ENCODE results near the gene OSTC. TPM values are rescaled to one million over a fixed set of nuclear protein-coding genes. Genes with fewer than 3 reads are reported as not detected.
A peak's percentile ranks its signal among the peaks of the same experiment; 100 is the strongest.

Gene OSTC
- total RNA-seq, 2 experiments from 2014 or later = 81.4 to 85.1 TPM

DNA sequence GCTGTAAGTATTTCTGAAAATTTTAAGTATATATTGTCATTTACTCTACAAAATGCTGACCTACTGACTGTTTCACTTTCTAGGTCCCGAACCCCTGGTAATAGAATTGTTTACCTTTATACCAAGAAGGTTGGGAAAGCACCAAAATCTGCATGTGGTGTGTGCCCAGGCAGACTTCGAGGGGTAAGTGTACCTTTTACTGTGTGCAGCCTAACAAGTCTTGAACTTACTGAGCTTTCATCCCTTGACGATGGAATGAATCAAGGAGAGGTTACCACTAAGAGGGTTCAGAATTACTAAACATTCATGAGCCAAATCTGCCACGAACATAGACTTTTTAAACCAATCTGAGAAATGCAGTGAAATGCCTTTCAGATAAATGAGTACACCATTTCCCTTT lies 28.4 kb upstream of the OSTC start:
- no peak for DNase-seq
- Mint-ChIP-seq H3K36me3 (ENCODE audit: low read depth) (peaks cover 63% of the 10 kb centered on the region), H3K27ac (no peak overlapping the region), H3K9me3 (no peaks in the 10 kb centered on the region), H3K4me3 (peak overlapping the region; percentile 82), H3K27me3 (no peaks in the 10 kb centered on the region), H3K4me1 (peaks cover 60% of the 10 kb centered on the region)
- CTCF ChIA-PET = no interaction called here
- POLR2A ChIA-PET = interaction anchor here (1.5 to 3.9 kb wide), 4 partner anchors 9 to 29 kb away, joined by 3 to 41 read pairs (median 8); partner anchors contain the start of gene OSTC

DNA sequence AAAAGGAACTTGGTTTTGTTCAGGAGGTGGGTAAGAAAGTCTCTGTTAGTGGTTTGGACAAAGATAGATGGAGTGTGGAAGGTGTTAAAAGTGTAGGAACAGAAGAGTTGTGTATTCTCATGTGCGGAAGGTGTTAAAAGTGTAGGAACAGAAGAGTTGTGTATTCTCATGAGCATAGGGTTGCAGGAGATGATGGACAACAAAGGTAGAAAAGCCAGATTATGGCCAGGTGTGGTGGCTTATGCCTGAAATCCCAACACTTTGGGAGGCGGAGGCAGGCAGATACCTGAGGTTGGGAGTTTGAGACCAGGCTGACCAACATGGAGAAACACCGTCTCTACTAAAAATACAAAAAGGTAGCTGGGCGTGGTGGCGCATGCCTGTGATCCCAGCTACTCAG lies 27.6 kb upstream of the OSTC start:
- peak overlapping the region; percentile 48 for H3K4me3 Mint-ChIP-seq
- peaks cover 60% of the 10 kb centered on the region for H3K4me1 Mint-ChIP-seq
- H3K9me3 Mint-ChIP-seq = no peaks in the 10 kb centered on the region
- no peak overlapping the region for H3K27ac Mint-ChIP-seq
- CTCF ChIA-PET = interaction anchor here (0.7 kb wide), 1 partner anchor 27 kb away, joined by 3 read pairs; no protein-coding TSS in a partner anchor
- DNase-seq = no peak
- no peaks in the 10 kb centered on the region for H3K27me3 Mint-ChIP-seq
- POLR2A ChIA-PET = interaction anchor here (1.5 kb wide), 1 partner anchor 27 kb away, joined by 6 read pairs; the partner anchor contains the start of gene OSTC
- peaks cover 62% of the 10 kb centered on the region for H3K36me3 Mint-ChIP-seq (ENCODE audit: low read depth)

DNA sequence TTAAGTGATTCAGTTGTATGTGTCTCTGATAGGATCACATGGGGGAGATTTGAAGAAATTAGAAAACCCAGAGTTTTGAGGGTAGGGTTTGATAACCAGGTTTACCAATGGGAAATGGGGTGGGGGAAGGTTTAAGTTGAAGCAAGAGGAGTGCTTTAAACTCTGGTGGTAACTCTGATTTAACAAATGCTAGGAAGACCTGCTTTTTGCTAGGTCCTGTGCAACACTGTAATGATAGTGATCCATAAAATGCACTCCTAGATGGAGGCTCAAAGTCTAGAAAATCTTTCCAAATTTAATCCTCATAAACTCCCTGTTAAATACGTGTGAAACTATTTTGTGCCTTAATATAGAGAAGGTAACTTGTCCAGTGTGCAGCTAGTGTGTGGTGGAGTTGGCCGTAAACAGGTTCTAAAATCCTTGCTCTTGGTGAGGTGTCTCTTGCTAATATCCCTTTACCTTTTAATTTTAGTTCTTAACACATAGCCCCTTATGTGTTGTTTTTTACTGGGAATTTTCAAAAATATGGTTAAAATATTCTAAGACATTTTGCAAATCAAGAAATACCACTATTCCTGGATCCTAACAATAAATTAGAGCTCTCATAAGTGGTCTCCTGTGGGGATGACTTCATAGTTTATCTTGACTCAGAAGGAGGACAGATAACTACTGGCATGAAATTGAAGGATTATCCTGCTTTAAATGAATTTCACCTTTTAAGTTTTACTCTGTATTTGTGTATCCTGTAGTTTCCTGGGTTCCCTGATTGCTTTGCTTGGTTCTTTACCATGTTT lies 25.9 kb upstream of the OSTC start:
- CTCF ChIA-PET = no interaction called here

DNA sequence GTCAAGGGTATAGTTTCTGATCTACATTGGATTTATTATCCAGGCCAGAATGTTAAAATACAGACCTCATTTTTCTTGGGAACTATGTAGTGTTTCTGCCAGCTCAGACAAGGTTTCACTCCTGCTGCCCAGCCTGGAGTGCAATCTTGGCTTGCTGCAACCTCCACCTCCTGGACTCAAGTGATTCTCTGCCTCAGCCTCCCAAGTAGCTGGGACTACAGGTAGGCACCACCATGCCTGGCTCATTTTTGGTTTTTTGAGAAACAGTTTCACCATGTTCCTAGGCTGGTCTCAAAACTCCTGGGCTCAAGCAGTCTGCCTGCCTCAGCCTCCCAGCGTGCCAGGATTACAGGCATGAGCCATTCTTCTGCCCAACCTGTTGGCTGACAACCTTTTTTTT lies 24.3 kb upstream of the OSTC start:
- CTCF ChIA-PET = no interaction called here
- Mint-ChIP-seq H3K4me3 (no peak overlapping the region), H3K36me3 (ENCODE audit: low read depth) (peaks cover 77% of the 10 kb centered on the region), H3K27ac (no peak overlapping the region), H3K27me3 (no peaks in the 10 kb centered on the region), H3K9me3 (no peaks in the 10 kb centered on the region), H3K4me1 (peaks cover 41% of the 10 kb centered on the region)
- no peak for DNase-seq
- POLR2A ChIA-PET = interaction anchor here (0.6 to 4.6 kb wide), 4 partner anchors 10 to 517 kb away, joined by 3 to 24 read pairs (median 6); partner anchors contain the start of gene OSTC

More for the DNA sequence above, 25.9 kb upstream of the OSTC start:
- POLR2A ChIA-PET = interaction anchor here (0.9 to 4.6 kb wide), 6 partner anchors 8 to 170 kb away, joined by 3 to 24 read pairs (median 5); partner anchors contain the start of gene OSTC
- Mint-ChIP-seq H3K27me3 (no peaks in the 10 kb centered on the region), H3K27ac (peak overlapping the region; percentile 4), H3K4me1 (peaks cover 52% of the 10 kb centered on the region), H3K9me3 (no peaks in the 10 kb centered on the region), H3K36me3 (ENCODE audit: low read depth) (peaks cover 70% of the 10 kb centered on the region), H3K4me3 (no peak overlapping the region)
- no peak for DNase-seq

DNA sequence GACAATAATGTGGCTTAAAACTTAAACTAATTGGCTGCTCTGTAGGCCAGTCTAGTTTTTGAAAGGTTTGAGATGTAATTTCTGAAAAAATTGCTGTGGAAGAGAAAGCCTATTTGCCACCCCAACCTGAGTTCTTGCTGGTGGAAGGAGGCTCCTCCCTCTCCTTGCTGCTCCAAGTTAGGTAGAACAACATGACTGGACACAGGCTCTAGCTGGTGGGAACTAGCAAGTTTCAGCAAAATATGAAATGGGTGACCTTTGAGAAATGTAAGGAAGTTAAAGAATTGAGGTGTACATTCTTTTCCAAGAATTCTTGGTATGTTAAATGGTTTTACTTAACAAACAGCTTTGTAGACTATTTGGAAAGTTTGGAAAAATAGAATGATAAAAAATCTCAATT lies 22.0 kb upstream of the OSTC start:
- CTCF ChIA-PET = no interaction called here
- Mint-ChIP-seq H3K4me1 (peaks cover 20% of the 10 kb centered on the region), H3K4me3 (no peak overlapping the region), H3K36me3 (ENCODE audit: low read depth) (peaks cover 77% of the 10 kb centered on the region), H3K27ac (no peak overlapping the region), H3K27me3 (no peaks in the 10 kb centered on the region), H3K9me3 (no peaks in the 10 kb centered on the region)
- POLR2A ChIA-PET = interaction anchor here (4.6 kb wide), 1 partner anchor 22 kb away, joined by 24 read pairs; the partner anchor contains the start of gene OSTC
- DNase-seq = no peak

DNA sequence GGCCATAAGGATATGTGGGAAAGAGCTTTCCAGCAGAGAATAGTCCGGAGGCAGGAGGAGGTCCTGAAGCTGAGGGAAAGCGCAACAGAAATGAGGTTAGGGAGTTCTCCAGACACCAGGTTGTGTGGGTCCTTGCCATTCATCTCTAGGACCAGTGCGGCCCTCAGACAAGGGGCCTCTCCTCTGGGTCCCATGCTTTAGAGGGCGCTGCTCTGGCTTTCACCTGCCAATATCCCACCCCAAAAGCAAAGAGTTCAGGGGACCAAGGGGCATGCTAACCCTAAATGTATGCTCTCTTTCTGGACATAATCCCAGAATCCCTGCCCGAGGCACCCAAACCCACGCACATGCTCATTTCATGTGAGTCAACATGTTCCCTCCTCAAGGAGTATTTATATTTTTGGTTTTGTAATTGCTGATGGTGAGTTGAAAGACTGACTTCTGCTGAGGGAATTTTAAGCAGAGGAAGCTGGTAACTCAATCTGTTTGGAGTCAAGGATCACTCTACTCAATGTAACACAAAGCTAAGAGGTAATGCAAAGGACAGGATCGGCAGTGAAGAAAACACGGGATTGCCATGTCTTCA lies 15.2 kb upstream of the OSTC start:
- DNase-seq = no peak
- ChIA-PET CTCF (no interaction called here), POLR2A (interaction anchor here (1.9 to 2.2 kb wide), 2 partner anchors 8 to 11 kb away, joined by 7 to 8 read pairs; no protein-coding TSS in a partner anchor)
- no peak overlapping the region for H3K27ac Mint-ChIP-seq
- no peaks in the 10 kb centered on the region for H3K9me3 Mint-ChIP-seq
- H3K4me3 Mint-ChIP-seq = no peak overlapping the region
- peaks cover 38% of the 10 kb centered on the region for H3K36me3 Mint-ChIP-seq (ENCODE audit: low read depth)
- no peaks in the 10 kb centered on the region for H3K27me3 Mint-ChIP-seq
- no peaks in the 10 kb centered on the region for H3K4me1 Mint-ChIP-seq

DNA sequence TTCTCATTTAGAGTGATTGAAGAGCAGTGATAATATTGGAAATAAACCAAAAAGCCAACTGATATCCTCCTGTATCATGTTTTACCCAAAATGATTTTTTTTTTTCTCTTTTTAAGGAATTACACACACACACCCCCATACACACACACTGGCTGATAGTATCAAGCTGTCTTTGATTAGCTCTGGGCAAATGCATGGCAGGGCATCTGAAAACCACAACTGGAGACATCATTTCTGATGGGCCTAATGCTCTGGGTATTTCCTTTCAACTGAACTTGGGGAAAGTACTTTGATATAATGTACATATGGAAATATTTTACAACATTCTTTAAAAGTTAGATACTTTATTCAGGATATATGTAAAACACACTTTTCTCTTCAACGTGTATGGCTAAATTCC lies 14.2 kb upstream of the OSTC start:
- no peak for DNase-seq
- CTCF ChIA-PET = interaction anchor here (1.3 kb wide), 1 partner anchor 64 kb away, joined by 4 read pairs; no protein-coding TSS in a partner anchor
- no peak overlapping the region for H3K4me3 Mint-ChIP-seq
- no peaks in the 10 kb centered on the region for H3K9me3 Mint-ChIP-seq
- H3K4me1 Mint-ChIP-seq = no peaks in the 10 kb centered on the region
- POLR2A ChIA-PET = interaction anchor here (1.9 to 2.2 kb wide), 2 partner anchors 9 to 12 kb away, joined by 7 to 8 read pairs; no protein-coding TSS in a partner anchor
- peaks cover 30% of the 10 kb centered on the region for H3K36me3 Mint-ChIP-seq (ENCODE audit: low read depth)
- no peaks in the 10 kb centered on the region for H3K27me3 Mint-ChIP-seq
- no peak overlapping the region for H3K27ac Mint-ChIP-seq

DNA sequence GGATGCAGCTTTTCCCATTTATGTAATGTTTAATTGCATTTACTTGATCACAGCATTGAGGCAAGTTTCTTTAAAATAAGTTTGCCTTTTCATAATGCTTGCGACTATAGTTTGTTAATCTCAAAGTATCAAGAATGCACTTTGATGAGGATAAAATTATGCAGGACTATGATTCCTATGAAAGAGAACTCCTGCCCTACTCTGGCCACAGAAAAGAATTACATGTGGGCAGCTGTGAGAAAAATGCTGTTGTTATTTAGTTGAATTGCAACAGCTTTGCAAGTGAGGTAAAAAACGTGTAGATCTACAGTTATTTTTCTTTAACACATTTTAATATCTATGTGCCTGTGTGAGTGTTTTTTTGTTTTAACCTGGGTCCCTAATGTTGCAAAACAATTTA lies 12.5 kb upstream of the OSTC start:
- no peaks in the 10 kb centered on the region for H3K4me1 Mint-ChIP-seq
- ChIA-PET CTCF (interaction anchor here (1.2 kb wide), 1 partner anchor 618 kb away, joined by 3 read pairs; no protein-coding TSS in a partner anchor), POLR2A (no interaction called here)
- H3K27ac Mint-ChIP-seq = no peak overlapping the region
- no peaks in the 10 kb centered on the region for H3K9me3 Mint-ChIP-seq
- H3K36me3 Mint-ChIP-seq (ENCODE audit: low read depth) = peaks cover 18% of the 10 kb centered on the region
- H3K4me3 Mint-ChIP-seq = no peak overlapping the region
- no peaks in the 10 kb centered on the region for H3K27me3 Mint-ChIP-seq
- DNase-seq = no peak

DNA sequence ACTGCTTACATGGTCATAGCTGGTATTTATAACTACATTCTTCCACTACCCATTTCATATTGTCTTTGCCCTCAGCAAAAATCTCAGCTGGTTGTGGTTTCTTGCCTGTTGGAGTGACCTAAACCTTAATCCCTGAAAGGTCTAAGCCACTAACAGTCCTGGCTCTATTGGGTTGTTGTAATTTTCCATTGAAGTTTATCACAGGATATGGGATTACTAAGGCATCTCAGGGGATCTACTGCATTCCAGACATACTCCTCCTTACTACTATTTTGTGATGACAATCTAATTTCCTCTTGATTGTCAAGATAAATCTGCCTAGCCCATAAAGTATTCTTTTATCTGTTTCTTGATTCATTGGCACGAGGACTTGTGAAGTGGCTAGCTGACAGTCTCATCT lies 6.2 kb upstream of the OSTC start:
- Mint-ChIP-seq H3K27ac (no peak overlapping the region), H3K27me3 (no peaks in the 10 kb centered on the region), H3K4me3 (no peak overlapping the region), H3K4me1 (peaks cover 3% of the 10 kb centered on the region), H3K36me3 (ENCODE audit: low read depth) (no peaks in the 10 kb centered on the region), H3K9me3 (no peaks in the 10 kb centered on the region)
- POLR2A ChIA-PET = interaction anchor here (1.8 kb wide), 1 partner anchor 24 kb away, joined by 9 read pairs; the partner anchor contains the start of gene RPL34
- no peak for DNase-seq
- CTCF ChIA-PET = no interaction called here

DNA sequence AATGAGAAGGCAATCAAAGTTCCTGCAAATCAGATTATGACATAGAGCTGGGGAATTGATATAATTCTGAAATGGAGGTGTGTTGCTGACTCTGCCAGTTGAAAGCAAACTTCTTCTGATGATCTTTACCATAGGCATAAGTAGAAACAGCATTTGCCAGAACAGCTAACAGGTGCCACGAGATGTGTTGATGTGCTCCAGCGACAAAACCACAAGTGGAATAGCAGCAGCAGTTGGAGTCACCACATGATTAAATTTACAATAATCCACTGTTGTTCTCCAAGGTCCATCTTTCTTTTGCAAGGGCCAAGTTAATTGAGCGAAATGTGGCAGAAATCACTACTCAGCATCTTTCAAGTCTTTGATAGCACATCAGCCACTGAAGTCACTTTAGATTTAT lies 3.7 kb upstream of the OSTC start:
- POLR2A ChIA-PET = no interaction called here
- peaks cover 19% of the 10 kb centered on the region for H3K4me1 Mint-ChIP-seq
- H3K27me3 Mint-ChIP-seq = no peaks in the 10 kb centered on the region
- H3K36me3 Mint-ChIP-seq (ENCODE audit: low read depth) = no peaks in the 10 kb centered on the region
- no peak overlapping the region for H3K4me3 Mint-ChIP-seq
- CTCF ChIA-PET = no interaction called here
- DNase-seq = no peak
- no peaks in the 10 kb centered on the region for H3K9me3 Mint-ChIP-seq
- no peak overlapping the region for H3K27ac Mint-ChIP-seq

DNA sequence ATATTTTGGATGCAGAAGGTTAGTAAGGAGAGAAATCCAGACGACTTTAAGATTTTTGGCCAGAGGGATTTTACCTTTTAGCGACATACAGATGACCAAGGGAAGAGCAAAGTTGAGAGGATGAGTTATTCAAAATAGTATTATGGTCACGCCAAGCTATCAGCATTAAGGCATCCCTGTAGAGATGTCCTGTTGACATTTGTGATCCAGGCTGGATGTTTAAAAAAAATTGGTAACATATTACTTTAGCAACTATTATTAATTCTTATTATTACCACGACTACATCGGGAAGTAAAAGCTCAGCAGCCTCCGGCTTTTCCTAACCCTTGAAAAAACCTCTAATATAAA lies 562 bp upstream of the OSTC start:
- H3K27me3 Mint-ChIP-seq = no peaks in the 10 kb centered on the region
- no peaks in the 10 kb centered on the region for H3K9me3 Mint-ChIP-seq
- DNase-seq = no peak
- ChIA-PET POLR2A (interaction anchor here (0.7 to 3.9 kb wide), 13 partner anchors 10 to 661 kb away, joined by 3 to 41 read pairs (median 5); partner anchors contain the start of genes HADH and RPL34), CTCF (interaction anchor here (0.5 to 1.4 kb wide), 5 partner anchors 18 to 77 kb away, joined by 3 to 7 read pairs (median 4); partner anchors contain the start of gene RPL34)
- H3K36me3 Mint-ChIP-seq (ENCODE audit: low read depth) = peaks cover 16% of the 10 kb centered on the region
- H3K27ac Mint-ChIP-seq = peak overlapping the region; percentile 36
- peaks cover 39% of the 10 kb centered on the region for H3K4me1 Mint-ChIP-seq
- H3K4me3 Mint-ChIP-seq = peak overlapping the region; percentile 92

DNA sequence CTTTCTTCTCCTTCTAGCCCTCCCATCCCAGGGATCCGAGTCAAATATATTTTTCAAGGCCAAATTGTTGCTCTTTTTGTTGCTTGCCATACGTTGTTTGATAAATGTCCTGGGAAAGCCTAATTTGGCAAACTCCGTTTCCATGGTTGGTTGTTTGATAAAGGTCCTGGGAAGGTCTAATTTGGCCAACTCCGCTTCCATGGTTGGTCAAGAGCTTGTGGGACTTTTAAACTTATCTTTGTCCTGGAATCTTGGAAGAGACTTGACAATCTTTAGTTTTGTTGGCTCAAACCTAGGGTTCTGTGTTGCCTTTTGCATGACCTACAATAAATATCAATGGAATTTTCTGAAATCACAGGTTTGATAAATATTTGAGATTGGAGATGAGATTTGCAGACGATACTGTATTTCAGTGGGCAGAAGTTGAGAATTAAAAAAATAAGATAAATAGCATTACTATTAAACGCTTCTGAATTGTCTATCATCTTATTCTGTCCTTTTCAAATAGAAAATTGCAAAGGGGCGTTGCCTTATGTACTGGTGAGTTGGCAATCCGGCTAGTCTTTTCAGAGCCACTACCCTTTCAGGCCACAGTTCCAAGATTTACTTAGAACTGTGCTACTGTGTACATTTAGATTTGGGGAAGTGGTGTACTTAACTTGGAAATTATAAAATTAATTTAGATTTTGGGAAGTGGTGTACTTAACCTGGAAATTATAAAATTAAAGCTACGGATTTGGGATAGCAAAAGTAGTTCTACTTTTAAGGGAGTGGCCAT lies 804 bp downstream of the OSTC start:
- Mint-ChIP-seq H3K27ac (peak overlapping the region; percentile 82), H3K36me3 (ENCODE audit: low read depth) (peaks cover 24% of the 10 kb centered on the region), H3K9me3 (no peaks in the 10 kb centered on the region), H3K27me3 (no peaks in the 10 kb centered on the region), H3K4me3 (peak overlapping the region; percentile 92), H3K4me1 (peaks cover 39% of the 10 kb centered on the region)
- ChIA-PET CTCF (interaction anchor here (1.4 kb wide), 1 partner anchor 31 kb away, joined by 7 read pairs; the partner anchor contains the start of gene RPL34), POLR2A (interaction anchor here (1.3 to 3.9 kb wide), 5 partner anchors 9 to 662 kb away, joined by 3 to 41 read pairs (median 10); partner anchors contain the start of genes HADH and RPL34)
- no peak for DNase-seq
